HUDEP-2 (cell line): ENCODE results near the gene SUSD6.
"Not testable (repeated sequence)": the region's sequence is repeated elsewhere in the genome, so short reads cannot be mapped to it uniquely, and the experiment has no call there.

Experiments used
- DNase-seq, 76 experiments: peaks; one replicate each; lab custom pipeline; 2025; ENCODE audit not compliant: unreplicated experiment in 76 of 76; lab: John Stamatoyannopoulos, UW

Gene SUSD6

DNA sequence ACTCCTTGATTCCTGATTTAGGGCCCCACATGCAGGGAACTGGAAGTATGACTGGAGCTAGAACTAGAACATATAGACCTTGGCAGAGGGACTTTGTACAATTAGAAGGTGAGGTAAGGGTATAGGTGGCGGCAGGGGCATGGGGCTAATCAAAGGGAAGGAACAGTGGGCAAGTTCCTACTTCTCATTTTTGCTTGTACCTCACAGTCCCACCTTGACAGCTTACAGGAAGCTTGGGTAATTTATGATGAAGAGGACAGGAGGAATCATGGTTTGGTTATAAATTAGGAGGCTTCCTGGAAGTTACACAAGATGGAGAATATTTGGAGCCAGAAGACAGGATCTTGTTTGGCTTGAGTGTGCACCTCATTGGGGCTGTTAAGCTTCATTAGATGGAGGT, 33.4 kb downstream of the SUSD6 start:
- no peak for DNase-seq

DNA sequence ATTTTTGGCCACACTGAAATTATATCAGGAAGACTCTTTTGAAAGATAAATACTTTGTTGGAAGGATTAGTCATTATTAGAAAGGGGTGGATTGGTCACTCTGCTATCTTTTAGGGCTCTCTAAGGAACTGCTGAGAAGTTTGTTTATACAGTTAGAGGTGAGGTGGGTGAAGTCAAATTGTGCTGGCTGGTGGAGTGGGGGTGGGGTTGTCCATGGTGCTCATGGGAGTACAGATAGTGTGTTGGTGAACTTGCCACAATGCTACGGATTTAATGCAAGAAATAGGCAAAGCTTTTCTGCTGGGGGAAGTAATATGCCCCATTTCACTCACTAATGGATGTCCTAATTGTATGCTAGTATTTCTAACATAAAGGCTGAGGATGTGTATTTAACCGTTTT, 35.8 kb downstream of the SUSD6 start:
- peak in 1 of 76 experiments; percentile 8 for DNase-seq

DNA sequence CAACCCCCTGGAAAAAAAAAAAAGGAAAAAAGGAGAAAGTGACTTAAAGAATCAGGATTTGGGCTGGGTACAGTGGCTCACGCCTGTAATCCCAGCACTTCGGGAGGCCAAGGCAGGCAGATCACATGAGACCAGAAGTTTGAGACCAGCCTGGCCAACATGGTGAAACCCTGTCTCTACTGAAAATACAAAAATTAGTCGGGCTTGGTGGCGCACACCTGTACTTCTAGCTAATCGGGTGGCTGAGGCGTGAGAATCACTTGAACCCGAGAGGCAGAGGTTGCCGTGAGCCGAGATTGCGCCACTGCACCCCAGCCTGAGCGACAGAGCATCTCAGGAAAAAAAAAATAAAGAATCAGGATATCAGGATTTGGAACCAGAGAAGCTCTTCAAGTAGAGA, 36.2 kb downstream of the SUSD6 start:
- not testable (repeated sequence) for DNase-seq

- DNase-seq = no peak
These were observed 37.4 kb downstream of the SUSD6 start for GRCh38 chr14:69648480-69649451.

DNA sequence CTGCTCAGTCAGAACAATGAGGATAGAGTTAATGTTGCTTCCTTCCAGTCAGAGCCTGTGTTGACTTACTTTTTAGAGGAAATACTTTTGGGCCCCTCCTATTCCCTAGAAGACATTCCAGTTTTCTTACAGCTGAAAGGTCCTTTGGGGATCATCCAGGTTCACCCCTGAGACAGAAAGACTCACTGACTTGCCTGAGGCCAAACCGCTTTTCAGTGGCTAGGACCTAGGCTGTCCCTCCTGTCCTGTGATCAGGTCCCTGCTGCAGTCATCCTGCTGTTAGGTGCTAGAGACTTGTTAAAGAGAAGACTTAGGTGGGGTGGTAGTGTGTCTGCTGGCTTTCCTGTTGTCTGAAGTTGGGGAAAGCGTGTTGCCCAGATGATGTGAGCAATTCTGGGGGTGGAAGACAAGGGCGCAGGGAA, 39.6 kb downstream of the SUSD6 start:
- no peak for DNase-seq

GRCh38 chr14:69651664-69652063, 40.3 kb downstream of the SUSD6 start:
- peak in 2 of 76 experiments; percentile 19 to 23 for DNase-seq

DNA sequence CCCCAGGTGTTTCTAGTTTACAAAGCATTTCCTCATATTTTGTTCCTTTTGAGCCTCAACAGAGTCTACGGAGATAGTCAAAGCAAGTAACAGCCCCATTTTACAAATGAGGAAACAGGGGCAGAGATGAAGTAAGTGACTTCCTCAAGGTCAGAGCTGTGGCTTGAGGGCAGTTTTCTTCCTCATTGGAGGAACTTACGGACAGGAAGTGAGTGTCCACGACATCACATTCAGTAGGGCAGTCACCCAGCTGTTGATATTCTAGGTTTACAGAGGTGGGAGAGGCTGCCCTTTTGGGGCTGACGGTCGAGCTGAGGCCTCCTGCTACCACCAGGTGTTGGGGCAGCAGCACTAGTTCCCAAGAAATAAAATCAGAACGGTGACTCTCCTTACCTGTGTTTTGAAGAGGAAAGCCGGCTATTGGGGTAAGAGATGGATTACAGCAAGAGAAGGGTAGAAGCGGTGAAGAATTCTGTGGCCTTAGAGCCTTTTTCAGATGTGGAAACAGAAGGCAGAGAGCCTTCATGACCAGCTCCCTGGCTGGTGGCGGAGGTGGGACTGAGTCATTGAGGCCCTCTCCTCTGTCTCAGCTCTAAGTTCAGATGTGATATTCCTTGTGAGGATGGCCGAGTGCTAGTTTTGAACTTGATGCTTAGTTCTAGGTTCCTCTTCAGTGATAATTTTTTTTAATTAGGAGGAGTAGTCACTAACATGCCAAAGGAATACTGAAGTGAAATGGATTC, 41.7 kb downstream of the SUSD6 start:
- DNase-seq = no peak

- DNase-seq = no peak
These were observed 42.7 kb downstream of the SUSD6 start for GRCh38 chr14:69654116-69654515.

DNA sequence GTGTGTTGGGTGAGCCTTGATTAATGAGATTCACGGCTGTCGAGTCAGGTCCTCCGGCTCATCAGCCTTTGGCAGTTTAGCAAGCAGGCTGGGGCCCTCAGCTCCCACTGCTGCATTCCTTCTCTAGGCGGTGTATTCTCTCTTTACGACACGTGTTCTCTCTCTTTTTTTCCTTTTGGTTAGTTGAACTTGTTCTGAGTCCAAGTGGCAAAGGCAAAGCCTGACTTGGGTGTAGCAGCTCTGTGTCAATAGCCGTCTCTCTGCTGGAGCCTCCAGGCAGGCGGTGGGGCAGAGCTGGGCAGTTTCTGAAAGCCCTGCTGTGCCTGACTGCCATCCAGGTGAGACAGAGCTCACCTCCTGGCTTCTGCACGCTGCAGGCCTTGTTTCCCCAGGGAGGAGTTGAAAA, 46.6 kb downstream of the SUSD6 start:
- DNase-seq = peak in 16 of 76 experiments; percentile 11 to 63 (median 32)

GRCh38 chr14:69658664-69659261, 47.4 kb downstream of the SUSD6 start:
- peak in 1 of 76 experiments; percentile 12 for DNase-seq

DNA sequence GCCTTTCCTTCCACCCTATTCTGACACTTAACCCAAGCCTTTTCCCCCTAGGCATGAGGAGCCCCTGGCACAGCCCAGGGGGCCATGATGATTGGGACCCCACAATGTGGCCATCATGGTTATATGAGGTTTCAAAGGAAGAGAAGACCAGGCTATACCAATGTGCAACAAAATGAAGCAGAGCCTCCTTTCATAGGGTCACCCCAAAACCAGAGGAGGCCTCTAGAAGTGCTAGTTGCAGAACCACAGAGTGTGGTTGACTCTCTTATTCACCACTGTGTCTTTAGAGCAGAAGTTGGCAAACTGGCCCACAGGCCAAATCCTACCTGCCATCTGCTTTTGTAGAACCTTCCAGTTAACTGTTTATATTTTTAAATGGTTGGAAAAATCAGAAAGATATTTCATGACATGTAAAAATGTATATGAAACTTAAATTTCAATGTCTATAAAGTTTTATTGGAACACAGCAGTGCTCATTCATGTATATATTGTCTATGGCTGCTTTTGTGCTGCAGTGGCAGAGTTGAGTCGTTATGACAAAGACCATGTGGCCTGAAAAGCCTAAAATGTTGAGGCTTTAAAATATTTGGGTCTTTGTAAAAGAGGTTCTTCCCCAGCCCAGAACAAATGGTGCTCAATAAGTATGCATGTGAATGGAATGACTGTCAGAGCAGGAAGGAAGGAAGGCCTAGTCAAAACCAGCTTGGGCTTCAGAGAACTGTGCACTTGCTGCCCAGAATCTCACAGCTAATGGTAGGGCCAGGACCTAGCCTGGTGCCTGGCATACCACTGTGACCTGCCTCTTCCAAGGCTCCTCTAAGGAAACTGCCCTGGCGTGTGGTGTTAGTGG, 49.2 kb downstream of the SUSD6 start:
- DNase-seq = no peak

DNA sequence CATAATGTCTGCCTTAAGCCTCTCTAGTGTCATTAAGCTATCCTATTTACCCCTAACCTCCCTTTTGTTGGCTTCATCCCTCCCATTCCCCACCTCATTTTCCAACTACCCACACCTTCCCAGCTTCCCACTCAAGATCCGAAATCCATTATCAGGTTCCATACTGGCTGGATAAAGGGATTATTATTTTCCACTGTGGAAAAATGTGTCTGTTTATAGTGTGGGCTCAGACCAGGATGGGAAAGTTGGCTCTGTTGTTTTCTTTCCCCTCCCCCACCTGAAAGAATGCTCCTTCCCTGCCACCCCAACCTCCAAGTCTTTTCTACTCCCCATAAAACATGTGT, 49.8 kb downstream of the SUSD6 start:
- no peak for DNase-seq

DNA sequence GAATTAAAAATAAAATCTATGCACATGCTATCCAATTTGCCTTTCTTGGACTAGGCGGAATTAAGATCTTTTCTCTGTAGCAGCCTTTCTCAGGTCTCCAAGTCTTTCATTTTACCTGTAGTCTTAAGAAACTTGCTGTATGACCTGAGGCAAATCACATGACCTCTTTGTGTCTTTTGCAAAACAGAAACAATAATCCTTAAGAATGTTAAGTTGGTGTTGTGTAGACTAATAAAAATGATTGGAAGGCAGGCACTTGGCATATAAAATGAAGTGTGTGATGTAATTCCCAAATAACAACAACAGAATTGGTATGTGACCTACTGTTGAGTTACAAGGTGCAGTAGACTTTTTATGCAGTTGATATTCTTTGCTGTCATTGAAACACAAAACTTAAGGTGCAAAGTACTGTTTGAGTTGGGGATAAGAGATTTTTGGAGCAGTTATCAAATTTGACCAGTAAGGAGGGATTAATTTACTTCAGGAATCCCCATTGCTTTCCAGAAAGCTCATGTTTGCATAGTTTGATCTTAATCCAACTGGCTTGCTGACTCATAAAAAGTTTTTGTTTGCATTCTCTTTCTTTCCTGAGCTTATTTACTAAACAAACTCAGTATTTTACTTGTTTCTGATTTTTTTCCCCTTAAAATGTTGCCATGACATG, 51.4 kb downstream of the SUSD6 start:
- DNase-seq = no peak

GRCh38 chr14:69663300-69663643, 51.9 kb downstream of the SUSD6 start:
- no peak for DNase-seq

DNA sequence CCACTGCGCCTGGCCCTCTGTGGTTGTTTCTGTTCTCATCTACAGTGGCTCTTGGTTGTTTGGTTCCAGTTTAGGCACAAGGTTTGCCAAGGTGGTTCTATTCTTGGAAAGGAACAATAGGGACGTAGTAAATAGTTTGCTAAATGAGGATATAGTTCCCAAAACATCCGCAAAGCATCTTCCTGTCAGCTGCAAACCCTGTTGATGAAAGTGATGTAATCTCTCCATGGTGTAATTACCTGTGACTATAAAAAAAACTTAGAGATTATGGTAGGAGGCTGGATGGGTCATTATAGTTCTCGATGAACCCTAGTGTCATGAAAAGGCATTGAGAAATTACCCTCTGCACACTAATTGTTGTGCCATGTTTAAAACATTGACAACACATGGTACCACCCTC, 52.9 kb downstream of the SUSD6 start:
- no peak for DNase-seq

GRCh38 chr14:69664865-69665526, 53.6 kb downstream of the SUSD6 start:
- peak in 7 of 76 experiments; percentile 9 to 35 (median 23) for DNase-seq

GRCh38 chr14:69665631-69666030, 54.2 kb downstream of the SUSD6 start:
- DNase-seq = no peak

DNA sequence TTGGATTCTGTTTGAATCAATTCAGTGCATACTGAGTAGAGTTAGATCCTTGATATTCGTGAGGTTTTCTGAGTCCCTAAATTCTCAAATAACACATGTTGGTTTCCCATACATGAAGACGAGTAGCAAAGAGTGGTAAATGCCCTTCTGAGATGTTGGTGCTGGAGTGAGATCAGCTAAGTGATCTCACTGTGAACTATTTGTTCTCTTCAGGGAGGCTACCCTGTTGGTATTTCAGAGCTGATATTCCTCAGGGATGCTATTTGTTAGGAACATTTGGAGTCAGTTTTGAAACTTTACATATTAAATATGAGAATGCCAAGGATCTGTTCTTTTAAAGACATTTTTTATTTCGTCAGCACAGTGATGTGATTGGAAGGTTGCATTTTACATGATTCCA, 54.7 kb downstream of the SUSD6 start:
- no peak for DNase-seq

- DNase-seq = no peak
These were observed 55.4 kb downstream of the SUSD6 start for GRCh38 chr14:69666690-69667211.
